RWPE2 (cell line): ENCODE data around the gene SLC8A1.

ENCODE experiments used
- ATAC-seq: fragments of 200-7000 bp; cut with Tn5 transposase; 3 replicates; pipeline ENCODE4 v1.9.1; 2021; ENCODE audit warnings: low read depth
- DNase-seq: peaks from one replicate; pipeline ENCODE4 v3.0.0-alpha.2; 2020; ENCODE audit warnings: low spot score
- H3K27ac ChIP-seq: fragments of 450-650 bp; 2 replicates; pipeline ENCODE4 v1.5.1; 2017; ENCODE audit warnings: mild to moderate bottlenecking; ENCODE audit not compliant: poor library complexity, severe bottlenecking
- H3K27me3 ChIP-seq: fragments of 250-450 bp; sonication (Bioruptor Pico); 2 replicates; pipeline ENCODE4 v1.5.1; 2021; ENCODE audit warnings: mild to moderate bottlenecking, moderate library complexity; ENCODE audit not compliant: insufficient read depth, poor library complexity, severe bottlenecking
- H3K36me3 ChIP-seq: fragments of 250-450 bp; sonication (Bioruptor Pico); 2 replicates; pipeline ENCODE4 v1.5.1; 2020; ENCODE audit warnings: low read depth, mild to moderate bottlenecking, moderate library complexity
- H3K4me1 ChIP-seq: fragments of 250-450 bp; sonication (Bioruptor Pico); 2 replicates; pipeline ENCODE4 v1.5.1; 2021; ENCODE audit warnings: mild to moderate bottlenecking, moderate library complexity; ENCODE audit not compliant: insufficient read depth, poor library complexity, severe bottlenecking
- H3K4me3 ChIP-seq: fragments of 250-450 bp; sonication (Bioruptor Pico); 2 replicates; pipeline ENCODE4 v1.5.1; 2021; ENCODE audit warnings: mild to moderate bottlenecking, moderate library complexity; ENCODE audit not compliant: severe bottlenecking
- H3K9me3 ChIP-seq: fragments of 250-450 bp; sonication (Bioruptor Pico); 2 replicates; pipeline ENCODE4 v1.5.1; 2021; ENCODE audit warnings: mild to moderate bottlenecking, moderate library complexity; ENCODE audit not compliant: severe bottlenecking
- CTCF ChIP-seq: fragments of 450-650 bp; IDR thresholded peaks from one replicate; pipeline ENCODE4 v1.5.1; 2017; ENCODE audit warnings: mild to moderate bottlenecking, moderate library complexity; ENCODE audit not compliant: poor library complexity, severe bottlenecking

The SLC8A1 gene

GRCh38 chr2:40436093-40436475, 15.8 kb downstream of the SLC8A1 start:
- peak overlapping the region; percentile 98 for H3K27ac ChIP-seq
- no peak for TF ChIP-seq CTCF
- H3K9me3 ChIP-seq = no peaks in the 10 kb centered on the region
- DNase-seq (no peak), ATAC-seq (no peak)
- no peak overlapping the region for H3K4me3 ChIP-seq
- no peaks in the 10 kb centered on the region for H3K27me3 ChIP-seq
- peaks cover 68% of the 10 kb centered on the region for H3K4me1 ChIP-seq
- H3K36me3 ChIP-seq = no peaks in the 10 kb centered on the region

- peak overlapping the region; percentile 98 for H3K27ac ChIP-seq
Measured at GRCh38 chr2:40435426-40436092, 16.3 kb downstream of the SLC8A1 start.

DNA sequence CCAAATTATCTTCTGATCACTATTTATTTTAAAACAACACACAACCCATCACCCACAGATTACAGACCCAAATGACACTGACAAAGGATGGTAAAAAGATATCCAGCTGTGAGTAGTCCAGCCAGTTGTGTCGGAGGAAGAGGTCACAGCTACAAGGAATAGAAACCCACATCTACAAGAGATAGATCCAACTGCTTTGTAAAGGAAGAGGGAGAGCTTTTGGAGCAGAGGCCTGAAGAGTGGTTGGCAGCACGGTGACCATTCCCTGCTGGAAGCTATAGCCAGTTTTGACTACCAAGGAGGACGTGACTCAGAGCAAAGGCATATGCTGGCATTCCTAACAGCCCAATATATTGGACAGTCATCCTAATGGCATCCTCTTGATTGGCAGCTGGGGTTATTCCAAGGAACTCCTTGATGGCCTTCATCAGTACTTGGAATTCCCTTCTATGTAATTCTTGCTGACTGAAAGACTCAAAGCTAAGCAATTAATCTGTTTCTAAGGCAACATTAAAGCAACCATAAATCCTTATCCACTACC, 17.1 kb downstream of the SLC8A1 start:
- H3K27ac ChIP-seq = peak overlapping the region; percentile 98
- no peak overlapping the region for H3K4me3 ChIP-seq
- no peak for TF ChIP-seq CTCF
- no peaks in the 10 kb centered on the region for H3K27me3 ChIP-seq
- no peaks in the 10 kb centered on the region for H3K36me3 ChIP-seq
- peaks cover 58% of the 10 kb centered on the region for H3K4me1 ChIP-seq
- ATAC-seq = peak; percentile 98
- H3K9me3 ChIP-seq = no peaks in the 10 kb centered on the region
- DNase-seq = peak; percentile 86

More at GRCh38 chr2:40435426-40436092, 16.3 kb downstream of the SLC8A1 start:
- Histone ChIP-seq H3K27me3 (no peaks in the 10 kb centered on the region), H3K4me1 (peaks cover 63% of the 10 kb centered on the region), H3K36me3 (no peaks in the 10 kb centered on the region), H3K9me3 (no peaks in the 10 kb centered on the region), H3K4me3 (no peak overlapping the region)
- no peak for ATAC-seq
- TF ChIP-seq CTCF = no peak
- no peak for DNase-seq

DNA sequence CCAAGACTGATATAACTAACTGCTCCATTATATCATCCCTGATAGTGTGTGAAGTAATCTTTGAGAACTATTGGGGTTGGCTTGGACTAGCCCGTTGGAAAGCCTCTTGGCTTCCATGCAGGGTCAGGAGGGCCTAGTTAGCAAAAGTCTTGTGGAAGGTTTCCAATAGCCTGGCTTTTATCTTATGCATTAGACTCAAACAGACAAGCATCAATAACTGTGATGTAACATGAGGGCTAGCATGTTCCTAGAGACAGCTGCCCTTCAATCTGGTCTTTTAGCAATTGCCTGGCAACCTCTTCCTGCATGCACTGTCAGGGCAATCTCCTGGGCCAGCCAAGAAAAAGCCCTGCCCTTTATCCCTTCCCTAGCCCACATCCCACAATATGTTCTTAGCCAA, 18.2 kb downstream of the SLC8A1 start:
- no peak for ATAC-seq
- no peak for TF ChIP-seq CTCF
- Histone ChIP-seq H3K27ac (peak overlapping the region; percentile 98), H3K36me3 (no peaks in the 10 kb centered on the region), H3K27me3 (no peaks in the 10 kb centered on the region), H3K4me1 (peaks cover 48% of the 10 kb centered on the region), H3K4me3 (no peak overlapping the region), H3K9me3 (no peaks in the 10 kb centered on the region)
- no peak for DNase-seq

DNA sequence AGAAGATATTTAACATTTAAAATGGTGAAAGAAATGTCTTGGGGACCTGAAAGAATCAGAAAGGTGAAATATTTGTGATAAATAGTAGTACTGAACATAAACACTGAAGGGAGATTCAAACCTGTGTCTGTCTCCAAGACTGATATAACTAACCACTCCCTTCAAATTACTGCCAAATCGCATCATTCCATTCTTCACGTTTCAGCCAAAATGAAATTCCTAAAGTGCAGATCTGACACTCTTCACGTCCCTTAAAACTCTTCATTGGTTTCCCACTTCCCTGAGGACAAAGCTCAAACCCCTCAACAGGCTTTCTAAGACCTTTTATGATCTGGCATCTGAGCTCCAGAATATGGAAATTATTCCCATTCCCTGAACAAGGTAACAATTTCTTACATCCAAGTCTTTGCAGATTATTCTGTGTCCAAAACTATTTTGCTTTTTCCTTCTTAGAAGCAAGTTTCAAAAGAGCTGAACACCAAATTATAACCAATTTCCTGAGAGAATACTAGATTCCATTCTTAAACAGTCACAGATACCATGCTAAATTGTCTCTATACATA, 18.9 kb downstream of the SLC8A1 start:
- Histone ChIP-seq H3K36me3 (no peaks in the 10 kb centered on the region), H3K4me3 (no peak overlapping the region), H3K4me1 (peaks cover 48% of the 10 kb centered on the region), H3K9me3 (no peaks in the 10 kb centered on the region), H3K27me3 (no peaks in the 10 kb centered on the region), H3K27ac (peak overlapping the region; percentile 98)
- DNase-seq (no peak), ATAC-seq (no peak)
- no peak for TF ChIP-seq CTCF
